ENCODE measurements around the gene PMEPA1. TPM values are rescaled to one million over a fixed set of nuclear protein-coding genes. Genes with fewer than 3 reads are reported as not detected.

PMEPA1 gene
- polyA plus RNA-seq, 1 donor = 18.9 TPM

DNA sequence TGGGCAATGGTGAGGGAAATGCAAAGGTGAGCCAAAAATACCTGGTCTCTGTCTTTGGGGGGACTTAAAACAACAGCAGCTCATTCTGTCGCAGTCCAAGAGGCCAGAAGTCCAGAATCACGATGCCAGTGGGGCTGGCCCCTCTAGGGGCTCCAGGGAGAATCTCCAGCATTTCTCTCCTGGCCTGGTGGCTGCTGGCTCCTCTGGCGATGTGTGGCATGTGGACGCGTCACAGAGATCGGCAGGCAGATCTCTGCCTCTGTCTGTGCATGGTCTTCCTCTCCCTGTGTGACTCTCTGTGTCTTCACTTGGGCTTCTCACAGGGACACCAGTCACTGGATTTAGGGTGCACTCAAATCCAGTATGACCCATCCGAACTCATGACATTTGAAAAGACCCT lies 14.0 kb upstream of the PMEPA1 start:
- peaks cover under 1% of the 10 kb centered on the region for H3K4me1 ChIP-seq (ENCODE audit: control insufficient read depth, insufficient read depth, low read length)
- no CpG with 5 or more reads among the region's 7 CpGs for WGBS (ENCODE audit: insufficient coverage, low lambda C conversion rate)
- no peak overlapping the region for H3K27ac ChIP-seq (ENCODE audit: low read length)
- no peak overlapping the region for H3K4me3 ChIP-seq (ENCODE audit: low read length)
- no peaks in the 10 kb centered on the region for H3K9me3 ChIP-seq (ENCODE audit: control insufficient read depth, low read depth, low read length)
- H3K27me3 ChIP-seq (ENCODE audit: control insufficient read depth, insufficient read depth, low read length) = peaks cover 17% of the 10 kb centered on the region
- no peaks in the 10 kb centered on the region for H3K36me3 ChIP-seq (ENCODE audit: control insufficient read depth, insufficient read depth, low read length)
- no peak for DNase-seq

DNA sequence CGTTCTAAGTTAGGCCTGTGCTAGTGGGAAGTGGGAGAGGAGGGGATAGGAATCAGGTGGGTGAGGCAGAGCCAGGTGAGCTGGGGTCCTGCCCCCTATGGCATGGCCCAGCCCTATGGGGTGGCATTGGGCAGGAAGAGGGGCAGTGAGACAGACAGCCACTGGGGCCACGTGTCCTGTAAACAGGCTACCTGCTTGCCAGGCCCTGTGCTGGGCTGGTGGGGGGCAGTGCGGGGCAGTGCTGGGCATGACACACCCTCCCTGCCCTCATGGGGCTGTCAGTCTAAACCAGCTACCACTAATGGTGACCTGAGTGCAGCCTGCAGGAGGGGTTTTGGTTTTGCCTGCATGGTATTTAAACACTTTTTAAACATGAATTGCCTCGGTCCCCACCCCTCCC lies 10.1 kb upstream of the PMEPA1 start:
- no CpG with 5 or more reads among the region's 4 CpGs for WGBS (ENCODE audit: insufficient coverage, low lambda C conversion rate)
- Histone ChIP-seq H3K4me1 (ENCODE audit: control insufficient read depth, insufficient read depth, low read length) (peaks cover 4% of the 10 kb centered on the region), H3K27me3 (ENCODE audit: control insufficient read depth, insufficient read depth, low read length) (peaks cover 13% of the 10 kb centered on the region), H3K9me3 (ENCODE audit: control insufficient read depth, low read depth, low read length) (no peaks in the 10 kb centered on the region), H3K36me3 (ENCODE audit: control insufficient read depth, insufficient read depth, low read length) (no peaks in the 10 kb centered on the region), H3K4me3 (ENCODE audit: low read length) (no peak overlapping the region), H3K27ac (ENCODE audit: low read length) (no peak overlapping the region)
- DNase-seq = no peak

DNA sequence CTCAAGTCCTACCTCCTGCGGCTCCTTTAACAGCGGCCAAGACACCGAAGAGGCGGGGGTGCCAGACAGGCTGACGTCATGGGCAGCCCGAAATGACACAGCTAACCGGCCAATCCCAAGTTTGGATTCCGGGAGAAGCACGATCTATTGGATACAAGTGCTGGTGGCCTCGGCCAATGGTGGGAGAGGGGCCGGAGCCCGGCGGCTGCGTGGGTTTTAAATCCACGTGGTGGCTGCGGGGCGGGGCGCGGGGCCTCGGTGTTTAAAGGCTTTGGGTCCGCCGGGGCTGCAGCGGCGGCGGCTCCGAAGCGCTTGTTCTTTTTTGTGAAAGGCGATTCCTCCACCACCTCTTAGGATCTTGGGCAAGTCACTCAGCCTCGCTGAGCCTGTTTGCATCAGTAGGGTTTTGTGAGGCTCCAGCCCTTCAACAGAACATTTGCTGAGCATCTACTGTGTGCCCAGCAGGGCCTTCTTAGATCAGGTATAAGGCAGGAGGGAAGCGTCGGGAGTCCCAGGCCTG lies 8.7 kb upstream of the PMEPA1 start:
- H3K4me3 ChIP-seq (ENCODE audit: low read length) = peak overlapping the region; percentile 37
- H3K9me3 ChIP-seq (ENCODE audit: control insufficient read depth, low read depth, low read length) = no peaks in the 10 kb centered on the region
- WGBS (ENCODE audit: insufficient coverage, low lambda C conversion rate) = no CpG with 5 or more reads among the region's 31 CpGs
- no peaks in the 10 kb centered on the region for H3K36me3 ChIP-seq (ENCODE audit: control insufficient read depth, insufficient read depth, low read length)
- no peak overlapping the region for H3K27ac ChIP-seq (ENCODE audit: low read length)
- DNase-seq = peak; percentile 93 to 97
- H3K4me1 ChIP-seq (ENCODE audit: control insufficient read depth, insufficient read depth, low read length) = peaks cover 4% of the 10 kb centered on the region
- peaks cover 13% of the 10 kb centered on the region for H3K27me3 ChIP-seq (ENCODE audit: control insufficient read depth, insufficient read depth, low read length)

DNA sequence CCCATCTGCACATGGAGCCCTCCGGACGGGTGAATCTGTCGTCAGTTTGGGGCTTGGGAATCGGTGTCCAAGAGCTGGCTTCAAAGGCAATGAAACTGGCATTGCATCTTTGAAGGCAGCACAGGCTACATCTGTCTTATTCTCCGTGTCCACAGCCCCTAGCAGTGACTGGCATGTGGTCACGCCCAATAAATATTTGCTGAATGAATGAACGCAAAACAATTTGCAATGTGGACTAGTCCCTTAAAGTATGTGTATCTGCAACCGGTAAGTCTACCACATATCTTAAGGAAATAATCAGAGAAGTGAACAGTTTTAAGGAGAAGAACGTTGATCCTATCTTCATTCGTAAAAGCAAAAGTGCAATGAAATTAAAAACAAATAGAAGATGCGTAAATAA lies 8.0 kb upstream of the PMEPA1 start:
- H3K4me1 ChIP-seq (ENCODE audit: control insufficient read depth, insufficient read depth, low read length) = peaks cover 4% of the 10 kb centered on the region
- H3K27ac ChIP-seq (ENCODE audit: low read length) = no peak overlapping the region
- H3K27me3 ChIP-seq (ENCODE audit: control insufficient read depth, insufficient read depth, low read length) = peaks cover 13% of the 10 kb centered on the region
- no peaks in the 10 kb centered on the region for H3K36me3 ChIP-seq (ENCODE audit: control insufficient read depth, insufficient read depth, low read length)
- 63% methylated on average over 3 of the region's 11 CpGs for WGBS (ENCODE audit: insufficient coverage, low lambda C conversion rate)
- no peak for DNase-seq
- H3K4me3 ChIP-seq (ENCODE audit: low read length) = no peak overlapping the region
- H3K9me3 ChIP-seq (ENCODE audit: control insufficient read depth, low read depth, low read length) = no peaks in the 10 kb centered on the region

DNA sequence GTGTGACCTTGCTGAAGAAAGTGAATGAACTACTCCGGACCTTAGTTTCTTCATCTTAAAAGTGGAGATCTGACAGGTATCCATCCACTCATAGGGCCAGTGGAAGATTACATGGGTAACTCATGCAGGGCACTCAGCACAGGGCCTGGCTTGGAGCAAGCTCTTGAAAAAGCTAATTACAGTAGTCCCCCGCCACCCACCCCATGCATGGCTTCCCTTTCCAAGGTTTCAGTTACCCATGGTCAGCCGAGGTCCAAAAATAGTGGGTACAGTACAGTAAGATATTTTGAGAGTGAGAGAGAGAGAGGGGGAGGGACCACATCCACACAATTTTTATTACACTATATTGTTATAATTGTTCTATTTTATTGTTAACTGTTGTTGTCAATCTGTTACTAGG lies 7.1 kb upstream of the PMEPA1 start:
- H3K36me3 ChIP-seq (ENCODE audit: control insufficient read depth, insufficient read depth, low read length) = no peaks in the 10 kb centered on the region
- no peak for DNase-seq
- peaks cover 4% of the 10 kb centered on the region for H3K4me1 ChIP-seq (ENCODE audit: control insufficient read depth, insufficient read depth, low read length)
- no peak overlapping the region for H3K27ac ChIP-seq (ENCODE audit: low read length)
- WGBS (ENCODE audit: insufficient coverage, low lambda C conversion rate) = no CpG with 5 or more reads among the region's 3 CpGs
- no peaks in the 10 kb centered on the region for H3K9me3 ChIP-seq (ENCODE audit: control insufficient read depth, low read depth, low read length)
- no peak overlapping the region for H3K4me3 ChIP-seq (ENCODE audit: low read length)
- peaks cover 13% of the 10 kb centered on the region for H3K27me3 ChIP-seq (ENCODE audit: control insufficient read depth, insufficient read depth, low read length)

DNA sequence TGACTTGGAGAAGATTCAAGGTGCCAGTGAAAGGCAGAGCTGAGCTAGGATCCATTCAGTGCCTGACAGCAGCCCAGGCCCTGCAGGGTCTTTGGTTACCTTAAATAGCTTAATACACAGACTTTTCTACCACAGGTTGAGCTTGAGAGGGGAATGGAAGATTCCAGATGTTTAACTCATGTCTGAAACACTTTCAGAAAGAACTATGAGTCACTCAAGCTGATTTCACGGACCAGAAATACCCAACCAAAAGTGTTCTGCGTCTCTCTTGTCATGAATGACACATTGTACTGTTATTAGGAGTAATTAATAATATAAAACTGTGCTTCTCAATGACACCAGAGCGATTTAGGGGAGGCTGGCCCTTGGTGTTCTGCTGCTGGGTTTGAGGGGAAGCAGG lies 6.4 kb upstream of the PMEPA1 start:
- no peak for DNase-seq

DNA sequence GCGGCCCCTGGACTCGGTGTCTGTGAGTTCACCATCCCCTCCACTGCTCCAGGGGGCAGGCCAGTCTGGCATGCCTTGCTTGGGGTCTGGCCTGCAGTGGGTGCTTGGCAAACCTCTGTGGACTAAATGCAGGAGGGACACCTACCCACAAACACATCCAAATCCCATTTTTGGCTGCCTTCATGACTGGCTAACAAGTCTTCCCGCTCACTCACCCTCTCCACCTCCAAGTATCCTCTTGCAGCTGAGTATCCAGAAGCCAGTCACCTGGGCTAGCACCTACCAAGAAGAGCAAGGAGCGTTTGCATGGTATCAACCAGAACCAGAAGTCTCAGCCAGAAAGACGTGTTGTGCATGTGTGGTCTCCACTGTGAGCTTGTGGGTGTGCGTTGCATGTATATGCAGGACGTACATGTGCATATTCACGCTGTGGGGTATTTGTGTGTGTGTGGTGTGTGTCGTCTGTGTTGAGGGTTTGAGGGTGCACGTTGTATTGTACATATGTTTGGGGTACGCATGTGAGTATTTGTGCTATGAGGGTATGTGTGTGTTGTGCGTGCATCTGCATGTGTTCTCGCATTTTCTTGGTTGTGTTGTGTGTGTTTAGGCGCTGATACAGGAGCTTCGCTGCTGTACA lies 5.6 kb upstream of the PMEPA1 start:
- Histone ChIP-seq H3K9me3 (ENCODE audit: control insufficient read depth, low read depth, low read length) (no peaks in the 10 kb centered on the region), H3K4me1 (ENCODE audit: control insufficient read depth, insufficient read depth, low read length) (peaks cover 7% of the 10 kb centered on the region), H3K4me3 (ENCODE audit: low read length) (no peak overlapping the region), H3K27me3 (ENCODE audit: control insufficient read depth, insufficient read depth, low read length) (peaks cover 5% of the 10 kb centered on the region), H3K36me3 (ENCODE audit: control insufficient read depth, insufficient read depth, low read length) (no peaks in the 10 kb centered on the region), H3K27ac (ENCODE audit: low read length) (no peak overlapping the region)
- no peak for DNase-seq
- no CpG with 5 or more reads among the region's 15 CpGs for WGBS (ENCODE audit: insufficient coverage, low lambda C conversion rate)

More for the DNA sequence above, 6.4 kb upstream of the PMEPA1 start:
- Histone ChIP-seq H3K27ac (ENCODE audit: low read length) (no peak overlapping the region), H3K4me3 (ENCODE audit: low read length) (no peak overlapping the region), H3K9me3 (ENCODE audit: control insufficient read depth, low read depth, low read length) (no peaks in the 10 kb centered on the region), H3K36me3 (ENCODE audit: control insufficient read depth, insufficient read depth, low read length) (no peaks in the 10 kb centered on the region), H3K4me1 (ENCODE audit: control insufficient read depth, insufficient read depth, low read length) (peaks cover 4% of the 10 kb centered on the region), H3K27me3 (ENCODE audit: control insufficient read depth, insufficient read depth, low read length) (peaks cover 12% of the 10 kb centered on the region)
- WGBS (ENCODE audit: insufficient coverage, low lambda C conversion rate) = no CpG with 5 or more reads among the region's 3 CpGs

DNA sequence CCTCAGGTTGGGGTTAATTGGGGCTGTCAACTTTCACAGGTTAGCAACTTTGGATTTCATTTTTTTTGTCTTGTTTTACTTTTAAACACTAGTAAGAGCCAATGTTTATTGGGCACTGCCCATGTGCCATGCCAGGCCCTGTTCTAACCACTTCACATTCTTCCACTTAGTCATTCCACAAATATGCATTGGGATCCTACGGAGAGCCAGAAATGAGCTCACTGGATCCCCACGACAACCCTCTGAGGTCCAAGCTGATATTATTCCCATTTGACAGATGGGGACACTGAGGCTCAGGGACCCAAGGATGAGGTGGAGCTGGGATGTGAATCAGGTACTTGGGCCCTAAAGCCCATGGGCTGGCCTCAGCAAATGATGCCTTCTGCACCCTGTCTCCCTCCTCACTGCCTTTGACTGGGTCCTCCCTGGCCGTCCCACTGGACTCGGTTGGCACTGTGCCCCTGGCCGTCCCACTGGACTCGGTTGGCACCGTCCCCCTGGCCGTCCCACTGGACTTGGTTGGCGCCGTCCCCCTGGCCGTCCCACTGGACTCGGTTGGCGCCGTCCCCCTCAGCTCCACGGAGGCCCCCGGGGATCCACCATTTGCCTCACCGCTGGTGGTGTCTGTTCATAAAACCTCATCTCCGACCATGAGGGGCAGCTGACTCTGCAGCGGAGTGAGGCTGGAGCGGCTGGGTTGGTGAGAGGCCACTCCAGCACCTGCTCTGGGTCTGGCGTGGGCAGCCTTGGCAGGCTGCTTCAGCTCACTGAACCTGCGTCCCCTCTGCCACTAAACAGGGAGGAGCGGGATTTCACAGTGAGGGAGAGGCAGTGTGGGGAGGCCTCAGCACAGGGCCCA lies 4.8 kb upstream of the PMEPA1 start:
- no peak overlapping the region for H3K27ac ChIP-seq (ENCODE audit: low read length)
- DNase-seq = no peak
- H3K9me3 ChIP-seq (ENCODE audit: control insufficient read depth, low read depth, low read length) = no peaks in the 10 kb centered on the region
- no peak overlapping the region for H3K4me3 ChIP-seq (ENCODE audit: low read length)
- peaks cover 5% of the 10 kb centered on the region for H3K27me3 ChIP-seq (ENCODE audit: control insufficient read depth, insufficient read depth, low read length)
- peaks cover 7% of the 10 kb centered on the region for H3K4me1 ChIP-seq (ENCODE audit: control insufficient read depth, insufficient read depth, low read length)
- no CpG with 5 or more reads among the region's 23 CpGs for WGBS (ENCODE audit: insufficient coverage, low lambda C conversion rate)
- H3K36me3 ChIP-seq (ENCODE audit: control insufficient read depth, insufficient read depth, low read length) = no peaks in the 10 kb centered on the region

DNA sequence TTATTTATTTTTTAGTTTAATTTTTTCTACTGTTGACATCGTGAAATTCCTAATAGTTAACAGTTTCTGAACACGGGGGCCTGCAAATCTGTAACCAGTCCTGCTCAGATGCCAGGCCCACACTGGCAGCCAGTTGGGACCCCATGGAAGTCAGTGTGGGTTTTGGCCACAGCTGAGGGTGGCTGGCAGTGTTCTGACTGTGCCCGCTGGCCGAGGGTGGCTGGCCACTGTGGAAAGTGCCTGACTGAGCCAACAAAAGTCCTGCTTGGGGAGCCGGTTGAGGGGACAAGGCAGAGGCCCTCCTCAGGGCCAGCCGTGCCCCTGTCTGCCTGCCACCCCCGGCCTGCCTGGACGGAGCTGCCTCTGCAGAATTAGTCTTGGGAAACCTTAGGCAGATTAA lies 4.1 kb upstream of the PMEPA1 start:
- H3K27ac ChIP-seq (ENCODE audit: low read length) = no peak overlapping the region
- WGBS (ENCODE audit: insufficient coverage, low lambda C conversion rate) = no CpG with 5 or more reads among the region's 8 CpGs

DNA sequence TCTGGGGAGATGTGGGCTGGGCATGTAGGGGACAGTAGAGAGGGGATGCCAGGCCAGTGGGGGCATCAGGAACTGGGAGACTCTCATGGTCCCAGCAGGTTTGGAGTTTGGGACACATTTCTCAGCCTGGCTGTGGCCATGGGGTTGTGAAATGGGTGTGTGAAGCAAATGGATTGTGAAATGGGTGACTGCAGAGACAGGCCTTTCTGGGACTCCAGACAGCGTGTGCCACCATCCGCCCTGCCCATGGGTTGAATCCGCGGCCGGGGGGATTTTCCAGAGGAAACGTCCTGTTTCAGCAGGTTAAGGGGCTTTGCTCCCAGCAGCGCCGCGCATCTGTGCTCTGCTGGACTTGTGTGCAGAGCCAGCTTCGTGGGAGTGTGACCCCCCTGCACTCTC lies 3.7 kb upstream of the PMEPA1 start:
- Histone ChIP-seq H3K4me3 (ENCODE audit: low read length) (no peak overlapping the region), H3K36me3 (ENCODE audit: control insufficient read depth, insufficient read depth, low read length) (no peaks in the 10 kb centered on the region), H3K27ac (ENCODE audit: low read length) (no peak overlapping the region), H3K9me3 (ENCODE audit: control insufficient read depth, low read depth, low read length) (no peaks in the 10 kb centered on the region), H3K27me3 (ENCODE audit: control insufficient read depth, insufficient read depth, low read length) (peaks cover 6% of the 10 kb centered on the region), H3K4me1 (ENCODE audit: control insufficient read depth, insufficient read depth, low read length) (peaks cover 3% of the 10 kb centered on the region)
- no peak for DNase-seq
- no CpG with 5 or more reads among the region's 10 CpGs for WGBS (ENCODE audit: insufficient coverage, low lambda C conversion rate)

More for the DNA sequence above, 4.1 kb upstream of the PMEPA1 start:
- no peak for DNase-seq
- H3K27me3 ChIP-seq (ENCODE audit: control insufficient read depth, insufficient read depth, low read length) = peaks cover 5% of the 10 kb centered on the region
- H3K9me3 ChIP-seq (ENCODE audit: control insufficient read depth, low read depth, low read length) = no peaks in the 10 kb centered on the region
- H3K4me3 ChIP-seq (ENCODE audit: low read length) = no peak overlapping the region
- no peaks in the 10 kb centered on the region for H3K36me3 ChIP-seq (ENCODE audit: control insufficient read depth, insufficient read depth, low read length)
- H3K4me1 ChIP-seq (ENCODE audit: control insufficient read depth, insufficient read depth, low read length) = peaks cover 7% of the 10 kb centered on the region

All from large intestine (tissue), 3 donors.